Panc1 (cell line): ENCODE data around the gene C17orf50. TPM values are rescaled to one million over a fixed set of nuclear protein-coding genes. Genes with fewer than 3 reads are reported as not detected.

Experiments
- ATAC-seq: fragments of 200-7000 bp; cut with Tn5 transposase; 2 replicates; pipeline ENCODE4 v1.9.1; 2020; ENCODE audit warnings: mild to moderate bottlenecking, moderate library complexity
- BruUV-seq: library from RNA; stranded (reverse); fragments of 400-500 nt; replicated peaks from 2 replicates; lab custom pipeline; 2021; lab: Mats Ljungman, UMichigan
- CTCF ChIA-PET: fragments of 300-600 bp; sonication (Branson Sonifier 250); formaldehyde crosslinking; loops from one replicate; lab custom pipeline; 2022; ENCODE audit warnings: antibody characterized with exemption; lab: Charles Lee
- POLR2A ChIA-PET: fragments of 300-600 bp; sonication (Branson Sonifier 250); formaldehyde crosslinking; loops from one replicate; lab custom pipeline; 2022; ENCODE audit warnings: antibody characterized with exemption; lab: Charles Lee
- DNase-seq: peaks from one replicate; pipeline ENCODE4 v3.0.0-alpha.2; 2010; ENCODE audit warnings: low read depth, low spot score
- H3K27ac ChIP-seq: 2 replicates; pipeline ENCODE4 v1.5.1; 2011; ENCODE audit warnings: mild to moderate bottlenecking, low read length, inconsistent platforms
- H3K27me3 ChIP-seq: fragments of 200-500 bp; sonication (Bioruptor generic); 2 replicates; pipeline ENCODE4 v1.6.0; 2014; ENCODE audit warnings: low read length, inconsistent platforms; ENCODE audit not compliant: control insufficient read depth, insufficient read depth
- H3K36me3 ChIP-seq: fragments of 200-500 bp; sonication (Bioruptor generic); 2 replicates; pipeline ENCODE4 v1.5.1; 2014; ENCODE audit warnings: inconsistent platforms, mild to moderate bottlenecking, low read length, moderate library complexity; ENCODE audit not compliant: control insufficient read depth, insufficient read depth
- H3K4me1 ChIP-seq: 2 replicates; pipeline ENCODE4 v1.5.1; 2011; ENCODE audit warnings: inconsistent platforms, mild to moderate bottlenecking, low read length, moderate library complexity; ENCODE audit not compliant: control insufficient read depth, insufficient read depth
- H3K4me3 ChIP-seq, 2 experiments: 2 replicates each; pipeline ENCODE4 v1.5.1; 2011 to 2012; ENCODE audit warnings: low read depth in 2 of 2, low read length in 2 of 2, mild to moderate bottlenecking in 2 of 2, inconsistent platforms in 1 of 2, moderate library complexity in 1 of 2
- H3K9me3 ChIP-seq: fragments of 200-500 bp; sonication (Bioruptor generic); 2 replicates; pipeline ENCODE4 v1.5.1; 2014; ENCODE audit warnings: low read depth, mild to moderate bottlenecking, inconsistent platforms, low read length, moderate library complexity; ENCODE audit not compliant: control insufficient read depth, insufficient read depth
- POLR2AphosphoS5 ChIP-seq: IDR thresholded peaks from 2 replicates; pipeline ENCODE4 v1.6.1; 2012; ENCODE audit warnings: mild to moderate bottlenecking, low read depth, low read length, moderate library complexity
- SIN3A ChIP-seq: IDR thresholded peaks from 2 replicates; pipeline ENCODE4 v1.6.1; 2012; ENCODE audit warnings: low read depth, mild to moderate bottlenecking, low read length, moderate library complexity, borderline replicate concordance; ENCODE audit not compliant: insufficient read depth
- TCF7L2 ChIP-seq: IDR thresholded peaks from 2 replicates; pipeline ENCODE4 v1.6.1; 2011; ENCODE audit warnings: mild to moderate bottlenecking, low read depth, low read length, inconsistent platforms
- in situ Hi-C: cut with HindIII; loops from 2 replicates; pipeline ENCODE4 v1.10.0; 2016; ENCODE audit warnings: low sequenced_read_pairs, low pct_unique_long_range_greater_than_20kb
- intact Hi-C: fragments of 100-400 bp; cut with micrococcal nuclease; formaldehyde crosslinking; loops from one replicate; pipeline ENCODE4 v1.10.0; 2022; ENCODE audit not compliant: unreplicated experiment
- total RNA-seq: library from RNA; stranded (reverse); gene quantifications from one replicate; pipeline ENCODE4 v1.2.1, GENCODE V29; 2021; ENCODE audit not compliant: unreplicated experiment
- TF ChIP-seq, protein P1 (sequence below): fragments of 450-650 bp; IDR thresholded peaks from 2 replicates; pipeline ENCODE4 v1.5.1; 2017; ENCODE audit warnings: mild to moderate bottlenecking
- TF ChIP-seq, protein P2 (sequence below), 2 experiments: IDR thresholded peaks; 2 replicates each; pipeline ENCODE4 v1.6.1; 2011 to 2012; ENCODE audit warnings: low read depth in 2 of 2, control low read depth in 1 of 2, low read length in 1 of 2, mild to moderate bottlenecking in 1 of 2, moderate library complexity in 1 of 2; ENCODE audit not compliant: insufficient read depth in 1 of 2

Gene C17orf50
- total RNA-seq, 1 experiment from 2014 or later: not detected

DNA sequence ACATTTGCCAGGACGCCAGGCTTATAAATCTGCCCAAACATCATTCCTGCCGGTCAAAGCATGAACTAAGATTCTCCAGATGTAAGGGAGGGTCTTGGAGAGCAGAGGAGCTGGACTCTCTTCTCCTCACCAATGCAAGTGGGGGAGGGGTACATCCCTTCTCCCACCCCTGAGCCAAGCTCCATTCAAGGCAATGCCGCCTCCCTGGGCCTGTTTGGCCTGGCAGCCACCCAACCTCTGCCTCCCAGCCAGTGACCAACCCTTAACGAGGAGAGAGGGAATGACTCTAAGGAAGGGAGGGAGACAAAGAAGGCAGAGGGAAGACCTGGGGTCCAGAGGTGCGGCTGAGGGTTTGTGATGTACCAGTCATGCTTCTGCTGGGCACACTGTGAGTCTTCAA is 13.8 kb downstream of the C17orf50 start:
- no peak for ATAC-seq
- CTCF ChIA-PET: interaction anchor here (1.2 kb wide), 1 partner anchor 10 kb away, joined by 4 read pairs; no protein-coding TSS in a partner anchor

DNA sequence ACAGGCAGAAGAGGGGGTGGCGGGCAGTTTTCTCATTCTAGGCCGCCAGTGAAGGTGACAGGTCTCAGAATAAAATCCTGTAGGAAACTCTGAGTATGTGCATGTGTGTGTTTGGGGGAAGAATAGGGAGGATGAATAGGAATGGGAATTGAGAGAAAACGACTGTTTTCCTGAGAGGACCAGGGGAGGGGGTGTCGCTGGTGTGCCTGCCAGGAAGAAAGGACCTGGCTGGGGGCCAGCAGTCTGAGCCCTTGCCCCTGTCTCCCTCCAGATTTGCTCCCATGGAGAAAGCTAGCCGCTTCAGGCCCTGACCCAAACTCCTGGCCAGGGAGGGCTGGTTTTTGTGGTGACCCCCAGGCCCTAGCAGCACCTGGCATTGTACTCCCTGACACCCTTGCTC is 14.4 kb downstream of the C17orf50 start:
- in situ Hi-C loops: no loop called here
- CTCF ChIA-PET: no interaction called here
- ATAC-seq (no peak), DNase-seq (no peak)
- Histone ChIP-seq H3K4me3 (no peak overlapping the region), H3K9me3 (no peaks in the 10 kb centered on the region), H3K4me1 (0 out of 2 replicates have a peak, but pooled peaks cover 7% of the 10 kb centered on the region), H3K27me3 (no peaks in the 10 kb centered on the region), H3K27ac (no peak overlapping the region), H3K36me3 (no peaks in the 10 kb centered on the region)
- POLR2A ChIA-PET: interaction anchor here (0.6 kb wide), 1 partner anchor 35 kb away, joined by 3 read pairs; no protein-coding TSS in a partner anchor
- intact Hi-C loops: no loop called here
- TF ChIP-seq, protein P1, sequence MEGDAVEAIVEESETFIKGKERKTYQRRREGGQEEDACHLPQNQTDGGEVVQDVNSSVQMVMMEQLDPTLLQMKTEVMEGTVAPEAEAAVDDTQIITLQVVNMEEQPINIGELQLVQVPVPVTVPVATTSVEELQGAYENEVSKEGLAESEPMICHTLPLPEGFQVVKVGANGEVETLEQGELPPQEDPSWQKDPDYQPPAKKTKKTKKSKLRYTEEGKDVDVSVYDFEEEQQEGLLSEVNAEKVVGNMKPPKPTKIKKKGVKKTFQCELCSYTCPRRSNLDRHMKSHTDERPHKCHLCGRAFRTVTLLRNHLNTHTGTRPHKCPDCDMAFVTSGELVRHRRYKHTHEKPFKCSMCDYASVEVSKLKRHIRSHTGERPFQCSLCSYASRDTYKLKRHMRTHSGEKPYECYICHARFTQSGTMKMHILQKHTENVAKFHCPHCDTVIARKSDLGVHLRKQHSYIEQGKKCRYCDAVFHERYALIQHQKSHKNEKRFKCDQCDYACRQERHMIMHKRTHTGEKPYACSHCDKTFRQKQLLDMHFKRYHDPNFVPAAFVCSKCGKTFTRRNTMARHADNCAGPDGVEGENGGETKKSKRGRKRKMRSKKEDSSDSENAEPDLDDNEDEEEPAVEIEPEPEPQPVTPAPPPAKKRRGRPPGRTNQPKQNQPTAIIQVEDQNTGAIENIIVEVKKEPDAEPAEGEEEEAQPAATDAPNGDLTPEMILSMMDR: no peak
- TF ChIP-seq TCF7L2 (no peak), POLR2AphosphoS5 (no peak), SIN3A (no peak)
- TF ChIP-seq, protein P2, sequence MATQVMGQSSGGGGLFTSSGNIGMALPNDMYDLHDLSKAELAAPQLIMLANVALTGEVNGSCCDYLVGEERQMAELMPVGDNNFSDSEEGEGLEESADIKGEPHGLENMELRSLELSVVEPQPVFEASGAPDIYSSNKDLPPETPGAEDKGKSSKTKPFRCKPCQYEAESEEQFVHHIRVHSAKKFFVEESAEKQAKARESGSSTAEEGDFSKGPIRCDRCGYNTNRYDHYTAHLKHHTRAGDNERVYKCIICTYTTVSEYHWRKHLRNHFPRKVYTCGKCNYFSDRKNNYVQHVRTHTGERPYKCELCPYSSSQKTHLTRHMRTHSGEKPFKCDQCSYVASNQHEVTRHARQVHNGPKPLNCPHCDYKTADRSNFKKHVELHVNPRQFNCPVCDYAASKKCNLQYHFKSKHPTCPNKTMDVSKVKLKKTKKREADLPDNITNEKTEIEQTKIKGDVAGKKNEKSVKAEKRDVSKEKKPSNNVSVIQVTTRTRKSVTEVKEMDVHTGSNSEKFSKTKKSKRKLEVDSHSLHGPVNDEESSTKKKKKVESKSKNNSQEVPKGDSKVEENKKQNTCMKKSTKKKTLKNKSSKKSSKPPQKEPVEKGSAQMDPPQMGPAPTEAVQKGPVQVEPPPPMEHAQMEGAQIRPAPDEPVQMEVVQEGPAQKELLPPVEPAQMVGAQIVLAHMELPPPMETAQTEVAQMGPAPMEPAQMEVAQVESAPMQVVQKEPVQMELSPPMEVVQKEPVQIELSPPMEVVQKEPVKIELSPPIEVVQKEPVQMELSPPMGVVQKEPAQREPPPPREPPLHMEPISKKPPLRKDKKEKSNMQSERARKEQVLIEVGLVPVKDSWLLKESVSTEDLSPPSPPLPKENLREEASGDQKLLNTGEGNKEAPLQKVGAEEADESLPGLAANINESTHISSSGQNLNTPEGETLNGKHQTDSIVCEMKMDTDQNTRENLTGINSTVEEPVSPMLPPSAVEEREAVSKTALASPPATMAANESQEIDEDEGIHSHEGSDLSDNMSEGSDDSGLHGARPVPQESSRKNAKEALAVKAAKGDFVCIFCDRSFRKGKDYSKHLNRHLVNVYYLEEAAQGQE (IDR thresholded peaks at IDR 0.05; ENCODE audit: insufficient read depth in 1 of 2, low read depth in 2 of 2, low read length in 1 of 2): no peak
- no TSS peak for BruUV-seq

More for the DNA sequence above, 13.8 kb downstream of the C17orf50 start:
- DNase-seq: no peak
- Histone ChIP-seq H3K36me3 (no peaks in the 10 kb centered on the region), H3K27me3 (no peaks in the 10 kb centered on the region), H3K4me3 (no peak overlapping the region), H3K9me3 (no peaks in the 10 kb centered on the region), H3K27ac (no peak overlapping the region), H3K4me1 (0 out of 2 replicates have a peak, but pooled peaks cover 7% of the 10 kb centered on the region)
- no TSS peak for BruUV-seq
- TF ChIP-seq, protein P1: no peak
- TF ChIP-seq POLR2AphosphoS5 (no peak), SIN3A (no peak), TCF7L2 (no peak)
- TF ChIP-seq, protein P2 (IDR thresholded peaks at IDR 0.05; ENCODE audit: insufficient read depth in 1 of 2, low read depth in 2 of 2, low read length in 1 of 2): no peak
- POLR2A ChIA-PET: interaction anchor here (0.6 kb wide), 1 partner anchor 34 kb away, joined by 3 read pairs; no protein-coding TSS in a partner anchor
- in situ Hi-C loops: no loop called here
- intact Hi-C loops: no loop called here
